Stimulated activated CD4-positive, alpha-beta T cell treated with anti-CD3 and anti-CD28 coated beads, Interleukin-4, amount 100 ng/mL, for 24 hours (primary cell): Measurements from ENCODE around the gene RGS6.

Experiments
- DNase-seq: peaks from one replicate; pipeline ENCODE4 v3.0.0-alpha.2; 2020

RGS6 gene

GRCh38 chr14:72254202-72254936 lies 322.1 kb downstream of the RGS6 start:
- no peak for DNase-seq

GRCh38 chr14:72254937-72255472 lies 322.8 kb downstream of the RGS6 start:
- no peak for DNase-seq

GRCh38 chr14:72256055-72256454 lies 323.8 kb downstream of the RGS6 start:
- DNase-seq = no peak

- DNase-seq = no peak
These were observed 328.8 kb downstream of the RGS6 start for GRCh38 chr14:72261068-72261467.

GRCh38 chr14:72262771-72263170 lies 330.5 kb downstream of the RGS6 start:
- no peak for DNase-seq

- no peak for DNase-seq
These were observed 332.5 kb downstream of the RGS6 start for GRCh38 chr14:72264716-72265115.

GRCh38 chr14:72270147-72270727 lies 338.0 kb downstream of the RGS6 start:
- no peak for DNase-seq

DNA sequence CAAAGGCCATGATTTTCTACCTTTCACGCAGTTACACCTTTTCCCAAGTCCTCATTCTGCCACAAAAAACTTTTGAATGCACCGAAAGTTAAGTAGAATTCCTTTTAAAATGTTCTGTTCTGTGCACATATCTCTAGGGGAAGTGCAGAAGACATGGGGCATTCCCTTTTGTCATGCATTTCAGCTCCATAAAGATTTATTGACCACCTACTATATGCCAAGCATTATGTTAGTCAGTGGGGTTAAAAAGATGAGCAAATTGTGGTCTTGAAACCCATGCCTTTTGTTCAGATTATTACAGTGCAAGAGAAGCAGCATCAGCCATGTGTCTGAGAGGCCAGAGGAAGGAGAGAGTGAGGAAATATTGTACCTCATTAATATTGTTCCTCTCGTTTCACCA lies 338.5 kb downstream of the RGS6 start:
- no peak for DNase-seq

DNA sequence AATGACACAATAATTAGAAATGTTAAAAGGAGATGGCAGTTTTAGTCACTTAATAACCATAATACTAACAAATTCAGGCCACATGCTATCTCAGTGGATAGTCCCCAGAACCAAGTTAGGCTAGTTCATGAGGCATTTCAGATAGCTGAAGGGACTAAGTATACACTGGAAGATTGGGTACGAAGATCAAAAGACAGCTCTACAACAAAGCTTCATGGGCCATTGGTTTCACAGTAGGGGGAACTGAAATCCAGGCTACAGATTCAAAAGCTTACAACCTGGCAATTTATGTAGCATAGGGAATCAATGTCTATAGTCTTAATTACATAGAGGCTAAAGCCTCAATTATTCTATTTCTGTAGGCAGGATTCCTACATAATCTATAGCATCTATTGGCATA lies 343.0 kb downstream of the RGS6 start:
- DNase-seq = no peak

GRCh38 chr14:72278316-72278715 lies 346.1 kb downstream of the RGS6 start:
- no peak for DNase-seq

- no peak for DNase-seq
These were observed 351.9 kb downstream of the RGS6 start for GRCh38 chr14:72284176-72284575.

DNA sequence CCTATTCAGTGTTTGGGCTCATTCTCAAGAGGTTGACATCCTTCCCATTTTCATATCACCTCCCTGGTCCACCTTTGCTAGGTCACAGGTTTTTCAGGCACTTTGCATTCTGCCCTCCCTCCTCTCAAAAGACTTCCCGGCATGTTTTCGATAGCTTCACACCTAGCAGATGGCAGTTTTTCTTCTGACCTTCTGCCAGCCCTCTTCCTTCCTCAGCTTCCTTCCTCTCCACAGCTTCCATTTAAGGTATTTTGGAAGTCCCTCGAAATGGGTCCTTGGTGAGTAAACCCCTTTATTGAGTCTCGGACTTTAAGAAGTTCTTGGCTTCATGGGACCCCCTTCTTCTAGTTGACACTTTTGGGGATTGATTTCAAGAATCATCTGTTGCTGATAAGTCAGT lies 358.0 kb downstream of the RGS6 start:
- no peak for DNase-seq

GRCh38 chr14:72291908-72292688 lies 359.9 kb downstream of the RGS6 start:
- peak; percentile 10 for DNase-seq

DNA sequence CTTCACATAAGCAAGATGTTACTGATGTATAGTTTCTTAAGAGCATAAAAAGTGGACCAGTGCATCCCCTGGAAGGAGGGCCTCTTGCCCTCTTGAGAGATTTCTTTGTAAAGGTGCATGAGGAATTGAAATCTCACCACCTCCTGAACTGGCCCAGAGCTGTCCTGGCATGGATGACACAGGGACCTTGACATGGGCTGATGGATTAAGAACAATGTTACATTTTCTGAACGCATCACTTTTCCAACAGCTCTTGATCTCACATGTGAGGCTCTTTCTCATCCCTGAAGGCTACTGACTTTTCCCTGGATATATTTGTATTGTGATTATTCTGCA lies 360.4 kb downstream of the RGS6 start:
- DNase-seq = no peak

GRCh38 chr14:72301352-72301751 lies 369.1 kb downstream of the RGS6 start:
- no peak for DNase-seq

DNA sequence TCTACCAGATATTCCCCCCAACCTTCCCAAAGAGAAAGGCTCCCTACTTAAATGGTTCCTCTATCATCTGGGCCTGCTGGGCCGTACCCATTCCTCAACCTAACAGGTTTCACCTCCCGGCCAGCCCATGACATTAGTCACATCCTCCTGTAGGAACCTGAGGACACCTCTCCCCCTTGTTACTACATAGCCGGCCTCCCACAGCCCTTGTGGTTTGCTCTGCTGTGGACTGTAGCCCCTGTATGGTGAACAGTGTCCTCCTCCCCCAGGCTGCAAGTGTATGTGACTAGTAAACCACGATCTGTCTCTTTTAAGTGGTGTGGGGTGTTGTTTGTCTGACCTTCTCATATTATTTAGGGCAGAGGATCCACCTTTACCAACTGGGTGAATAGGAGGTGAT lies 371.7 kb downstream of the RGS6 start:
- no peak for DNase-seq

DNA sequence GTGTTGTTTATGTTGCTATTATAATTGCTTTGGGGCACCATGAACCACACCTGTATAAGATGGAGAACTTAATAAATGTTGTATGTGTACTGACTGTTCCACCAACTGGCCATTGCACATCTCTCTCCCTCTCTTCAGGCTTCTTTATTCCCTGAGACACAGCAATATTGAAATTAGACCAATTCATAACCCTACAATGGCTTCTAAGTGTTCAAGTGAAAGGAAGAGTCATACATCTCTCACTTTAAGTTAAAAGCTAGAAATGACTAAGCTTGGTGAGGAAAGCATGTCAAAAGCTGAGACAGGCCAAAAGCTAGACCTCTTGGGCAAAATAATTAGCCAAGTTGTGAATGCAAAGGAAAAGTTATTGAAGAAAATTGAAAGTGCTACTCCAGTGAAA lies 373.3 kb downstream of the RGS6 start:
- no peak for DNase-seq

GRCh38 chr14:72308967-72309485 lies 376.8 kb downstream of the RGS6 start:
- no peak for DNase-seq

- DNase-seq = no peak
These were observed 378.9 kb downstream of the RGS6 start for GRCh38 chr14:72311116-72311515.

- DNase-seq = no peak
These were observed 379.3 kb downstream of the RGS6 start for GRCh38 chr14:72311516-72311915.

DNA sequence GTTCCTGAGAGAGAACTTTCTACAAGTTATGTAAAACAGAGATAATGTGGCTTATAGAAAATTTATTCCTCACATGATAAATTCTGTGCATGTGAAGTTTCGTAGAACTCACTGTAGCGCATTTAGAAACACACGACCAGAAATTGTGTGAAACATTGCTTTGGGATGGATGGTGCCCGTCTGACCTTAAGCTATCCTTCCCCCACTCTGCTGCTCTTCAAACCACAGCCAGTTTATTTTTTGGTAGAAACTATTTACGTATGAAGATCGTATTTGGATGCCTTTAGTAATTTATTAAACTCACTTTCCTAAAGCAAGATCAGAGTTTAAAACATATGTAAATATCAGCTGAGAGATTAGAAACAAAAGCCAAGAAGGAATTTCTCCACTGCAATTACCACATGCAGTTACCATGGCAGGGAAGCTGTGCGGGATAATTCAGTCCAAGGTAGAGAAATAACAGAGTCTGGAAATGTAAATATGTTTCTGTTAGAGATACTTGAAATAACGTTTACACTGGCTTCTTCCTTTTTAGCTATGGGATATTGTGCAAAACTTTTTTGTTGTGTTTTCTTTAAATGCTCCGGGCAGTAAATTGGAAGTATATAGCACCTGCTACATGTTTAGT lies 382.7 kb downstream of the RGS6 start:
- no peak for DNase-seq

DNA sequence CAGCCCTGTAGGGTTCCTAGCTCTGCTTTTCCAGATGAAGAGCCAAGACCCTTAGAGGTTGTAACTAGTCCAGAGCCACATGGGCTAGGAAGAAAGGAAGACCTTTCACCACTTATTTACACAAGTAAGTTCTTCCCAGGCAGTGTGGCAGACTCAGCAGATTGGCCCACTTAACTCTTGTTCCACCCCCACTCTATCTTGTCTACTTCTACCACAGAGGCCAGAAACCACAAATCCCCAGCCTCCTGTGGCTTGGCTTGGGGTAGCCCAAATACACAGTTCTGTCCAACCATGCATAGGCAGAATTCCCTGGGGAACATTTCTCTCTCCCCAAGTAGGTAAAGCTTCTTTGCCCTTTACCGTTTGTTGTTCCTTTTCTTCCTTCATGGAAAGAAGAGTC lies 383.5 kb downstream of the RGS6 start:
- DNase-seq = no peak

DNA sequence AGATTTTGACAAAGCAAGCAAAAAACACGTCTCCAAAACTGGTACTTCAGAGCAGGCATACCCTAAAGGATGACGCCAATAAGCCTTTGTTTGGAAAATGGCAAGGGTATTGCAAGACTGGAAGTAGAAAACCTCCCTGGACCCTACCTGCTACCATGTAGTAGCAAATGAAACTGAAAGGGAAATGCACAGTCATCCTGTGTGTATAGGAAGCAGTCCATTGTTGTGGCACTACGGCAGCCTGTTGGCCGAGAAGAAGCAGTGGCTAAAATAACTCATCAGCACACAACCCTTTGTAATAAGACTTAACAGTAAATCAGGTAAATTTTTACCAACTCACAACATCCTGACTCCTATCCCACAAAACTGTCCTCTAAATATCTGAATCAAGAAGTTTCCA lies 386.4 kb downstream of the RGS6 start:
- DNase-seq = no peak
